C4-2B (cell line): ENCODE measurements around the gene ANKUB1.

ENCODE experiments used
- ZFX ChIP-seq: fragments of 450-650 bp; IDR thresholded peaks from 2 replicates; pipeline ENCODE4 v1.6.1; 2017
- TF ChIP-seq, protein P1 (sequence below): fragments of 450-650 bp; conservative IDR thresholded peaks from 2 replicates; pipeline ENCODE4 v1.5.1; 2017; ENCODE audit warnings: mild to moderate bottlenecking

DNA sequence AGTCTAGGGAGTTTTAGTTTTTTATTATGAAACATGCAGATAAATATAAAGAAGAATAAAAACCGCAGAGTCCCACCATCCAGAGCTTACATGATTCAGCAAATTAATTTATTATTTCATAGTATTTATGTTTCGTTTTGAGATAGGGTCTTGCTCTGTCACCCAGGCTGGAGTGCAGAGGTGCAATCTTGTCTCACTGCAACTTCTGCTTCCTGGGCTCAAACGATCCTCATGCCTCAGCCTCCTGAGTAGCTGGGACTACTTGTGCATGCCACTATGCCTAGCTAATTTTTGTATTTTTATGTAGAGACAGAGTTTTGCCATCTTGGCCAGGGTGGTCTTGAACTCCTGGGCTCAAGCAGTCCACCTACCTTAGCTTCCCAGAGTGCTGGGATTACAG is 34.3 kb upstream of the ANKUB1 start:
- TF ChIP-seq, protein P1, sequence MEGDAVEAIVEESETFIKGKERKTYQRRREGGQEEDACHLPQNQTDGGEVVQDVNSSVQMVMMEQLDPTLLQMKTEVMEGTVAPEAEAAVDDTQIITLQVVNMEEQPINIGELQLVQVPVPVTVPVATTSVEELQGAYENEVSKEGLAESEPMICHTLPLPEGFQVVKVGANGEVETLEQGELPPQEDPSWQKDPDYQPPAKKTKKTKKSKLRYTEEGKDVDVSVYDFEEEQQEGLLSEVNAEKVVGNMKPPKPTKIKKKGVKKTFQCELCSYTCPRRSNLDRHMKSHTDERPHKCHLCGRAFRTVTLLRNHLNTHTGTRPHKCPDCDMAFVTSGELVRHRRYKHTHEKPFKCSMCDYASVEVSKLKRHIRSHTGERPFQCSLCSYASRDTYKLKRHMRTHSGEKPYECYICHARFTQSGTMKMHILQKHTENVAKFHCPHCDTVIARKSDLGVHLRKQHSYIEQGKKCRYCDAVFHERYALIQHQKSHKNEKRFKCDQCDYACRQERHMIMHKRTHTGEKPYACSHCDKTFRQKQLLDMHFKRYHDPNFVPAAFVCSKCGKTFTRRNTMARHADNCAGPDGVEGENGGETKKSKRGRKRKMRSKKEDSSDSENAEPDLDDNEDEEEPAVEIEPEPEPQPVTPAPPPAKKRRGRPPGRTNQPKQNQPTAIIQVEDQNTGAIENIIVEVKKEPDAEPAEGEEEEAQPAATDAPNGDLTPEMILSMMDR, result no peak
- no peak for TF ChIP-seq ZFX
